ENCODE results near the gene ITGA7. TPM values are rescaled to one million over a fixed set of nuclear protein-coding genes. Genes with fewer than 3 reads are reported as not detected.
A peak's percentile ranks its signal among the peaks of the same experiment; 100 is the strongest.

ITGA7 gene
- total and polyA plus RNA-seq, 9 donors, result 4.9 to 69.6 (median 25.9) TPM

DNA sequence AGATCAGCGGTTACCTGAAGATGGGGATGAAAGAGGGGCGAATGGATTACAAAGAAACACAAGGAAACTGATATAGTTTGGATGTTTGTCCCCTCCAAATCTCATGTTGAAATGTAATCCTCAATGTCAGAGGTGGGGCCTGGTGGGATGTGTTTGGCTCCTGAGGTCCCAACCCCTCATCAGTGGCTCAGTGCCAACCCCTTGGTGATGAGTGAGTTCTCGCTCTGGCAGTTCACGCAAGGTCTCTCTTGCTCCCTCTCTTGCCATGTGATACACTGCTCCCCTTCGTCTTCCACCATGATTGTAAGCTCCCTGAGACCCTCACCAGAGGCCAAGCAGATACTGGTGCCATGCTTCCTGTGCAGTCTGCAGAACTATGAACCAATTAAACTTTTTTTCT lies 28.0 kb downstream of the ITGA7 start:
- Histone ChIP-seq H3K4me1 (ENCODE audit: insufficient read depth) (no peaks in the 10 kb centered on the region), H3K27ac (no peak overlapping the region), H3K9me3 (no peaks in the 10 kb centered on the region), H3K4me3 (no peak overlapping the region), H3K36me3 (no peaks in the 10 kb centered on the region), H3K27me3 (no peaks in the 10 kb centered on the region)
- intact Hi-C loops (cut with DNase I), result no loop called here
- WGBS, 3 donors, result 88 to 92% (median 89%) methylated on average over 5 of the region's 5 CpGs
- TF ChIP-seq EP300 (IDR thresholded peaks at IDR 0.05) (no peak), POLR2A (IDR thresholded peaks at IDR 0.05) (no peak)
- TF ChIP-seq, protein P1, sequence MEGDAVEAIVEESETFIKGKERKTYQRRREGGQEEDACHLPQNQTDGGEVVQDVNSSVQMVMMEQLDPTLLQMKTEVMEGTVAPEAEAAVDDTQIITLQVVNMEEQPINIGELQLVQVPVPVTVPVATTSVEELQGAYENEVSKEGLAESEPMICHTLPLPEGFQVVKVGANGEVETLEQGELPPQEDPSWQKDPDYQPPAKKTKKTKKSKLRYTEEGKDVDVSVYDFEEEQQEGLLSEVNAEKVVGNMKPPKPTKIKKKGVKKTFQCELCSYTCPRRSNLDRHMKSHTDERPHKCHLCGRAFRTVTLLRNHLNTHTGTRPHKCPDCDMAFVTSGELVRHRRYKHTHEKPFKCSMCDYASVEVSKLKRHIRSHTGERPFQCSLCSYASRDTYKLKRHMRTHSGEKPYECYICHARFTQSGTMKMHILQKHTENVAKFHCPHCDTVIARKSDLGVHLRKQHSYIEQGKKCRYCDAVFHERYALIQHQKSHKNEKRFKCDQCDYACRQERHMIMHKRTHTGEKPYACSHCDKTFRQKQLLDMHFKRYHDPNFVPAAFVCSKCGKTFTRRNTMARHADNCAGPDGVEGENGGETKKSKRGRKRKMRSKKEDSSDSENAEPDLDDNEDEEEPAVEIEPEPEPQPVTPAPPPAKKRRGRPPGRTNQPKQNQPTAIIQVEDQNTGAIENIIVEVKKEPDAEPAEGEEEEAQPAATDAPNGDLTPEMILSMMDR (IDR thresholded peaks at IDR 0.05), result no peak
- peak in 1 of 5 donors; percentile 13 for DNase-seq

DNA sequence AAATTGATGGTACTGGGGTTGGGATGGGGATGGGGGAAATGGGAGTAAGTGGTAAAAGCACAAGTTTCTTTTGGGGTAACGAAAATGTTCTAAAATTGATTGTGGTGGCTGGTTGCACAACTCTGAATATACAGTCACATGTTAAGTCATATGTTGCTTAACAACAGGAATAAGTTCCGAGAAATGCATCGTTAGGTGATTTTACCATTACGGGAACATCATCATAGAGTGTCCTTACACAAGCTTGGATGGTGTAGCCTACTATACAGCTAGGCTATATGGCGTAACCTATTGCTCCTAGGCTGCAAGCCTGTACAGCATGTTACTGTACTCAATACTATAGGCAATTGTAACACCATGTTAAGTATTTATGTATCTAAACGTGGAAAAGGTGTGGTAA lies 31.0 kb downstream of the ITGA7 start:
- Histone ChIP-seq H3K4me3 (no peak overlapping the region), H3K27ac (no peak overlapping the region), H3K36me3 (no peaks in the 10 kb centered on the region), H3K4me1 (ENCODE audit: insufficient read depth) (no peaks in the 10 kb centered on the region), H3K27me3 (no peaks in the 10 kb centered on the region), H3K9me3 (no peaks in the 10 kb centered on the region)
- no peak for DNase-seq
- WGBS, 3 donors, result 56 to 89% (median 81%) methylated on average over 6 of the region's 6 CpGs
- intact Hi-C loops (cut with DNase I), result no loop called here
- no peak for TF ChIP-seq EP300 (IDR thresholded peaks at IDR 0.05)
- no peak for TF ChIP-seq POLR2A (IDR thresholded peaks at IDR 0.05)
- TF ChIP-seq, protein P1 (IDR thresholded peaks at IDR 0.05), result no peak

DNA sequence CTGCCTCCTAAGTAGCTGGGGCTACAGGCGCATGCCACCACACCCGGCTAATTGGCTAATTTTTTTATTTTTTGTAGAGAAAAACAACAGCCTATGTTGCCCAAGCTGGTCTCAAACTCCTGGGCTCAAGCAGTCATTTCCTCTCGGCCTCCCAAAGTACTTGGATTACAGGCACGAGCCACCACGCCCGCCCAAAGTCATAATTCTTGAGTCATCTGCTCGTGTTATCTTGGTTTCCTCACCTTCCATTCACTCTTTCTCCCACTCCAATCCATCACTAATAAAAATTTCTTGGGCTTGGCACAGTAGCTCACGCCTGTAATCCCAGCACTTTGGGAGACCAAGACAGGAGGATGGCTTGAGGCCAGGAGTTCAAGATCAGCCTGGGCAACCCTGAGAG lies 32.0 kb downstream of the ITGA7 start:
- DNase-seq, result peak in 1 of 5 donors; percentile 1
- TF ChIP-seq POLR2A (IDR thresholded peaks at IDR 0.05), result no peak
- TF ChIP-seq, protein P1 (IDR thresholded peaks at IDR 0.05), result no peak
- TF ChIP-seq EP300 (IDR thresholded peaks at IDR 0.05), result no peak

DNA sequence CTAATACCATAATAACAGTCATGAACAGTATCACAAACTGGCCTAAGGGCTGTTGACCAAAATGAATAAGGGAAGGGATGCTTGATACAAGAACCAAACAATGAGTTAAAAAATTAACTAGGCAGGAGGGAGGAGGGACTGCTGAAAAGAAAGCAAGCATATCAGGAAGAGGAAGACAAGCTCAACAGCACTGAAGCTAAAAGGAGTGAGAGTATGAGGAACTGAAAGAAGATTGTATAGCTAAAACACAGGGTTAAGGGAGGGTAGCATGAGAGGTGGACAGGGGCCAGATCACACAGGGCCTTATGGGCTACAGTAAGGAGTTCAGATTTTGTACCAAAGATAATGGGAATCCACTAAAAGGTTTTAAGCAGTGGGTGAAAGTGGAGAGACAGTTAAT lies 34.1 kb downstream of the ITGA7 start:
- TF ChIP-seq POLR2A (IDR thresholded peaks at IDR 0.05) (no peak), EP300 (IDR thresholded peaks at IDR 0.05) (no peak)
- TF ChIP-seq, protein P1 (IDR thresholded peaks at IDR 0.05), result no peak
- Histone ChIP-seq H3K36me3 (no peaks in the 10 kb centered on the region), H3K4me3 (no peak overlapping the region), H3K27me3 (no peaks in the 10 kb centered on the region), H3K27ac (no peak overlapping the region), H3K9me3 (no peaks in the 10 kb centered on the region), H3K4me1 (ENCODE audit: insufficient read depth) (no peaks in the 10 kb centered on the region)
- intact Hi-C loops (cut with DNase I), result no loop called here
- DNase-seq, result no peak

More for the DNA sequence above, 32.0 kb downstream of the ITGA7 start:
- no peak overlapping the region for H3K27ac ChIP-seq
- H3K36me3 ChIP-seq, result no peaks in the 10 kb centered on the region
- intact Hi-C loops (cut with DNase I), result no loop called here
- H3K27me3 ChIP-seq, result no peaks in the 10 kb centered on the region
- no peaks in the 10 kb centered on the region for H3K9me3 ChIP-seq
- H3K4me3 ChIP-seq, result no peak overlapping the region
- WGBS, 3 donors, result 75 to 78% (median 77%) methylated on average over 8 of the region's 8 CpGs
- no peaks in the 10 kb centered on the region for H3K4me1 ChIP-seq (ENCODE audit: insufficient read depth)

DNA sequence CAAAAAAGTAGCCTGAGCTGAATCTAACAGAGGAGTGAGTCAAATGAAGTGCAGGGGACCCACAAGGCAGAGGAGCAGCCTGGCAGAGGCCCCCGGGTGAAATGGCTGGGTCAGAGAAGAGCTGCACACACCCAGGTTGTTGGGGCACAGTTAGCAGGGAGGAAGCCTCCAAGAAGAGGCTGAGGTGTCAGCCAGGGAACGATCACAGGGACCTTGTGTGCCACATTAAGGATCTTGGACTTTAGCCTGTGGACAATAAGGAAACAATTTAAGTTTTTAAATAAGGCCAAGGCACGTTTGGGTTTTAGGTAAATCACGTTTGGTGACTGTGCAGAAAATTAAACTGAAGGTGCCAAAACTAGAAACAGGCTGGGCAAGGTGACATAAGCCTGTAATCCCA lies 36.0 kb downstream of the ITGA7 start:
- H3K4me1 ChIP-seq (ENCODE audit: insufficient read depth), result no peaks in the 10 kb centered on the region
- no peak overlapping the region for H3K27ac ChIP-seq
- H3K36me3 ChIP-seq, result no peaks in the 10 kb centered on the region
- DNase-seq, result no peak
- no peaks in the 10 kb centered on the region for H3K27me3 ChIP-seq
- 47 to 68% (median 66%) methylated on average over 4 of the region's 4 CpGs for WGBS, 3 donors
- H3K9me3 ChIP-seq, result no peaks in the 10 kb centered on the region
- intact Hi-C loops (cut with DNase I), result no loop called here
- H3K4me3 ChIP-seq, result no peak overlapping the region
- TF ChIP-seq POLR2A (IDR thresholded peaks at IDR 0.05) (no peak), EP300 (IDR thresholded peaks at IDR 0.05) (no peak)
- TF ChIP-seq, protein P1 (IDR thresholded peaks at IDR 0.05), result no peak

All from ovary (tissue), 9 donors.